HAP-1 (cell line): Measurements from ENCODE around the gene ABAT.
"Not testable (repeated sequence)": the region's sequence is repeated elsewhere in the genome, so short reads cannot be mapped to it uniquely, and the experiment has no call there.

Experiments used
- DNase-seq, 2 experiments: peaks; one replicate each; pipeline ENCODE4 v3.0.0-alpha.2; 2016 to 2020; ENCODE audit warnings: low spot score in 2 of 2
- H3K27me3 ChIP-seq: fragments of 250-450 bp; sonication (Bioruptor Pico); 2 replicates; pipeline ENCODE4 v1.5.1; 2020; ENCODE audit warnings: low read depth, mild to moderate bottlenecking, moderate library complexity
- H3K36me3 ChIP-seq: fragments of 250-450 bp; sonication (Bioruptor Pico); replicated peaks from 2 replicates; pipeline ENCODE4 v1.5.1; 2020; ENCODE audit warnings: mild to moderate bottlenecking
- H3K4me1 ChIP-seq: fragments of 250-450 bp; sonication (Bioruptor Pico); 2 replicates; pipeline ENCODE4 v1.5.1; 2020; ENCODE audit warnings: mild to moderate bottlenecking
- H3K4me3 ChIP-seq: fragments of 250-450 bp; sonication (Bioruptor Pico); 2 replicates; pipeline ENCODE4 v1.5.1; 2020; ENCODE audit warnings: mild to moderate bottlenecking, moderate library complexity
- H3K9me3 ChIP-seq: fragments of 250-450 bp; sonication (Bioruptor Pico); 2 replicates; pipeline ENCODE4 v1.5.1; 2020; ENCODE audit warnings: mild to moderate bottlenecking, moderate library complexity
- in situ Hi-C: fragments of 300-500 bp; cut with MboI; formaldehyde crosslinking; loops from 3 replicates; pipeline ENCODE4 v1.14.3; 2020; ENCODE audit warnings: low sequenced_read_pairs, inconsistent platforms, mixed read lengths

Gene ABAT

DNA sequence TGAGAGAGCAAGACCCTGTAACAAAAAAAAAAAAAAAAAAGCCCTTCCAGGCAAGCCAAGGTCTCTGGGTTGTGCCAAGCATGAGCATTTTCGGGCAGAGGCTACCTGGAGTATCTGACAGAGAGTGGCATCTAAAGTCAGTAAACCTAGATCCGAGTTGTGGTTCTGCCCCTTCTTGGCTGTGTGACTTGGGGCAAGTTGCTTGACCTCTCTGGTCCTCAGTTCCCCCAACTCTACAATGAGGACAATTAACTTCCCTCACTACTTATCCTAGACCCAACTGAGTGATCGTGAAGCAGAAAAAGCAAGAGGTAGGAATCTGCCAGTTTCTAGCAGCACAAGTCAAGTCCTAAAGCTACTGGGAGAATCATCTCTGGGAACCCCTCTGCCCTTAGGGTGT is 88.7 kb downstream of the ABAT start:
- in situ Hi-C loops = no loop called here

DNA sequence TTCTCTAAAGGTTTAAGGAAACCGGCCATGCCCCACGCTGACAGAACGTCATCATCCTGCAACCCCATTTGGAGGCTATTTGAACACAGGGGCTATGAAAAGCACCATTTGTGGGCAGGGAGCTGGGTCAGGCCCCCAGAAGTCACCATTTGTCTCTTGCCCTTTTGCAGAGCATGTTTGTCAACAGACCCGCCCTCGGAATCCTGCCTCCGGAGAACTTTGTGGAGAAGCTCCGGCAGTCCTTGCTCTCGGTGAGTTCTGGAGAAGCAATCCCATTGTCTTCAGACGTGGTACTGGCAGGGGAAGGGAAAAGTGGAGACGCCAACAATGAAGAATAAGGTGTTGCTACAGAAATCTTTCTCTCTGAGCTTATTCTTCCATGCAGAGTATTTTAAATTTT is 89.5 kb downstream of the ABAT start:
- Histone ChIP-seq H3K9me3 (no peaks in the 10 kb centered on the region), H3K36me3 (no peaks in the 10 kb centered on the region), H3K4me1 (peaks cover 8% of the 10 kb centered on the region), H3K27me3 (no peaks in the 10 kb centered on the region), H3K4me3 (no peak overlapping the region)
- in situ Hi-C loops = no loop called here
- peak in 1 of 2 experiments; percentile 59 for DNase-seq

More for the DNA sequence above, 88.7 kb downstream of the ABAT start:
- Histone ChIP-seq H3K9me3 (no peaks in the 10 kb centered on the region), H3K27me3 (no peaks in the 10 kb centered on the region), H3K36me3 (no peaks in the 10 kb centered on the region), H3K4me3 (no peak overlapping the region), H3K4me1 (peaks cover 8% of the 10 kb centered on the region)
- no peak for DNase-seq

DNA sequence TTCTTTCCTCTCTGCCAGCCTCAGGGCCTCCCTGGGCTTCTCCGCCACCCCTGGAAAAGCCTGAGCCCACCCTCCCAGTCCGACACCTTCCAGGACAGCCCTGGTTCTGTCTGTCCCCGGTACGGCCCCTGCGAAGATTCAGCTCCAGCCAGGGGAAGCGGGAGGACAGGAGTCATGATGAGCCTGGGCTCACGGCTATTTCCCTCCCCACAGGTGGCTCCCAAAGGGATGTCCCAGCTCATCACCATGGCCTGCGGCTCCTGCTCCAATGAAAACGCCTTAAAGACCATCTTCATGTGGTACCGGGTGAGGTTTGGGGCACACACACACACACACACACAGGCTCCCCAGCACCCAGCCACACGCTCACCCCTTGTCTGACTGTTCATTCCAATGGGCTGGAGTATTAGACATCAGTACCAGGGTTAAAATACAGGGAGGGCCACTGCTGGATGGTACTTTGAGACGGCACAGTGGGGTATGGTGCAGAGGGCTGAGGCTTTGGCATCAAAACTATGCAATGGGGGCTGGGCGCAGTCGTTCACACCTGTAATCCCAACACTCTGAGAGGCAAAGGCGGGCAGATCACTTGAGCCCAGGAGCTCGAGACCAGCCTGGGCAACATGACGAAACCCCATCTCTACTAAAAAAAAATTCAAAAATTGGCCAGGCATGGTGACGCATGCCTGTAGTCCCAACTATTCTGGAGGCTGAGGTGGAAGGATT is 90.3 kb downstream of the ABAT start:
- Histone ChIP-seq H3K4me1 (peaks cover 8% of the 10 kb centered on the region), H3K27me3 (no peaks in the 10 kb centered on the region), H3K4me3 (no peak overlapping the region), H3K36me3 (no peaks in the 10 kb centered on the region), H3K9me3 (no peaks in the 10 kb centered on the region)
- in situ Hi-C loops = no loop called here
- no peak for DNase-seq

DNA sequence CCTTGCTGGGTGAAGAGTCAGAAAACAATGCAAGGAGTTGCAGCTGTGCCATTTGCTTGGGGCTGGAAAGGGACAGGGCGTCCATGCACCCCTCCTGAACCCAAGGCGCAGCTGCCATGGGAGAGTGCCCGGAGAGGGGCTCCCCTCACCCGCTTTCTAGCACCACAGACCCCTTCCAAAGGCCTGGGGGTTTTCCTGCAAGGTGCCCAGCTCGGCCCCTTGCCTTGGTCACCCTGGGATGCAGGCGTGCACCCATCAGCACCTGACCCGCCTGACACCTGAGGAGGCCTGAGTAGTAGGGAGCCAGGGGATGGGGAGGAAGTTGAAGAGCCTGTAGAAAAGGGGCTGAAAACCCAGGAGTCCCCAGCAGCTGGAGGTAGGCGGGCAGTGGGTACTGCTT is 92.8 kb downstream of the ABAT start:
- H3K9me3 ChIP-seq = no peaks in the 10 kb centered on the region
- H3K36me3 ChIP-seq = no peaks in the 10 kb centered on the region
- H3K4me3 ChIP-seq = no peak overlapping the region
- peaks cover 8% of the 10 kb centered on the region for H3K4me1 ChIP-seq
- no peaks in the 10 kb centered on the region for H3K27me3 ChIP-seq
- no peak for DNase-seq
- in situ Hi-C loops = no loop called here

DNA sequence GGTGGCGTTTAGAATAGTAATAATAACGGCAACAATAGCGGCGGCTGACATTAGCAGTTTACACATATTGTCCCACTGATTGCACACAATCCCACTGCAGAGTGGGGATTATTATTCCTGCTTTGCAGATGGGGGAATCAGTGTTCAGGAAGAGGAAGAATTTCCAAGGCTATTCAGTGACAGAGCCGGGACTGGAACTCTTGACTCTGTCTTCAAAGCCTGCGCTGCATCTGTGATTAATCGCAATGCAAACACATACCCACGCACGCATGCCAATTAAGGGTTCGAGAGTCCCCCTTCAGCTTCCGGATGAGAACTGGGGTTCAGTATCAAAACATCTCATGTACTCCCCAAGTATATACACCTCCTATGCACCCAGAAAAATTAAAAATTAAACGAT is 93.9 kb downstream of the ABAT start:
- Histone ChIP-seq H3K36me3 (no peaks in the 10 kb centered on the region), H3K4me1 (peaks cover 8% of the 10 kb centered on the region), H3K4me3 (no peak overlapping the region), H3K27me3 (no peaks in the 10 kb centered on the region), H3K9me3 (no peaks in the 10 kb centered on the region)
- in situ Hi-C loops = no loop called here
- no peak for DNase-seq

DNA sequence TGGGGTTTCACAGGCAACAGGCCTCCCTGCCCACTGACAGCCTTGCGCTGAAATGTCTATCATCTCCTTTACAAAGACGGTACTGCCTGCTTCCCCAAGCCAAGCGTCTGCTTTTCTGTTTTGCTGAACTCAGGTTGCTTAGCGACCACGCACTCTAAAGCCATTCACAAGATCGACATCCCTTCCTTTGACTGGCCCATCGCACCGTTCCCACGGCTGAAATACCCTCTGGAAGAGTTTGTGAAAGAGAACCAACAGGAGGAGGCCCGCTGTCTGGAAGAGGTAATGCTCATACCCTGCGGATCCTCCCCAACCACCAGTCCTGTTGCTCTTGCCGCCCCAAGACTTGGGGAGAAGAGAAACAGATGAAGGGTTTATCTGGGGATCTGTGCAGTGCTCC is 94.3 kb downstream of the ABAT start:
- no peaks in the 10 kb centered on the region for H3K9me3 ChIP-seq

DNA sequence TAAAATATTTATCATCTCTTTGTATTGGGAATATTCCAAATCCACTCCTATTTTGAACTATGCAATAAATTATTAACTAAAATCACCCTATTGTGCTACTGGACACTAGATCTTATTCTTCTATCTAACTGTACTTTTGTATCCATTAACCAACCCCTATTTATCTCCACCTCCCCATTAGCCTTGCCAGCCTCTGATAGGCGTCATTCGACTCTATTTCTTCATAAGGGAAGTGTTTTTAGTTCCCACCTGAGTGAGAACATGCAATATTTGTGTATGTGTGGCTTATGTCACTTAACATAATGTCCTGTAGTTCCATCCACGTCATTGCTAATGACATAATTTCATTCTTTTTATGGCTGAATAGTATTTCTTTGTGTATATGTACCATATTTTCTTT is 99.1 kb downstream of the ABAT start:
- in situ Hi-C loops = no loop called here
- no peak overlapping the region for H3K4me3 ChIP-seq
- no peaks in the 10 kb centered on the region for H3K27me3 ChIP-seq
- H3K4me1 ChIP-seq = no peaks in the 10 kb centered on the region
- DNase-seq = no peak
- no peaks in the 10 kb centered on the region for H3K9me3 ChIP-seq
- H3K36me3 ChIP-seq = no peaks in the 10 kb centered on the region

More for the DNA sequence above, 94.3 kb downstream of the ABAT start:
- Histone ChIP-seq H3K36me3 (no peaks in the 10 kb centered on the region), H3K4me1 (peaks cover 7% of the 10 kb centered on the region), H3K27me3 (no peaks in the 10 kb centered on the region), H3K4me3 (no peak overlapping the region)
- in situ Hi-C loops = no loop called here
- peak in 1 of 2 experiments; percentile 18 for DNase-seq

DNA sequence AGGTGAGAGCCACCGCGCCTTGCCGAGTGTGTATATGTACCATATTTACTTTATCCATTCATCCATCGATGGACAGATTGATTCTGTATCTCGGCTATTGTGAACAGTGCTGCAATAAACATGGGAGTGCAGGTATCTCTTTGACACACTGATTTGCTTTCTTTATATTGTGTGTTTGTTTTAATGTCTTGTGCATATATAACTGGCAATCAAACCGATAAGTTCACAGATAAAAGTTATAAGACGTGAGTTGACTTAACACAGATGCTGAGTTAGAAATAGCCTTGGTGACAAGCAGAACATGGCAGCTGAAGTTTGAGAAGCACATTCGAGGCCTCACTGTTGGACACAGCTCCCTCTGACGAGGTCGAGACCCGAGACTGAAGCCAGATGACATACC is 99.8 kb downstream of the ABAT start:
- Histone ChIP-seq H3K9me3 (no peaks in the 10 kb centered on the region), H3K36me3 (no peaks in the 10 kb centered on the region), H3K4me3 (no peak overlapping the region), H3K4me1 (no peaks in the 10 kb centered on the region), H3K27me3 (no peaks in the 10 kb centered on the region)
- no peak for DNase-seq
- in situ Hi-C loops = no loop called here

DNA sequence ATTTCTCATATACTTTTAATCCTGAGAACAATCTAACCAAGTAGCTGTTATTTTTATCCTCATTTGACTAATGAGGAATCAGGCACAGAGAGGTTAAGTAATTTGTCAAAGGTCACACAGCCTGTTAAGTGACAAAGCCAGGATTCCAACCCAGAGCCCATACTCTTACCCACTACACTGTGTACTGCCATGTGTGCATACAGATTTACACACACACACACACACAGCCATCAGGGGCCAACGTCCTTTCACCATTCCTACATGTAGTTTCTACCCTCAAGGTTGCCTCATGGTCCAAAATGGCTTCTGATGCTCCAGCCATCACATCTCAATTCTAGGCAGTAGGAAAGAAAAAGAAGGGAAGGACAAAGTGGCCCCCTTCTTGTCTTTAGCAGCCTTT is 100.9 kb downstream of the ABAT start:
- Histone ChIP-seq H3K36me3 (no peaks in the 10 kb centered on the region), H3K9me3 (no peaks in the 10 kb centered on the region), H3K4me3 (no peak overlapping the region), H3K4me1 (no peaks in the 10 kb centered on the region), H3K27me3 (no peaks in the 10 kb centered on the region)
- no peak for DNase-seq
- in situ Hi-C loops = no loop called here

DNA sequence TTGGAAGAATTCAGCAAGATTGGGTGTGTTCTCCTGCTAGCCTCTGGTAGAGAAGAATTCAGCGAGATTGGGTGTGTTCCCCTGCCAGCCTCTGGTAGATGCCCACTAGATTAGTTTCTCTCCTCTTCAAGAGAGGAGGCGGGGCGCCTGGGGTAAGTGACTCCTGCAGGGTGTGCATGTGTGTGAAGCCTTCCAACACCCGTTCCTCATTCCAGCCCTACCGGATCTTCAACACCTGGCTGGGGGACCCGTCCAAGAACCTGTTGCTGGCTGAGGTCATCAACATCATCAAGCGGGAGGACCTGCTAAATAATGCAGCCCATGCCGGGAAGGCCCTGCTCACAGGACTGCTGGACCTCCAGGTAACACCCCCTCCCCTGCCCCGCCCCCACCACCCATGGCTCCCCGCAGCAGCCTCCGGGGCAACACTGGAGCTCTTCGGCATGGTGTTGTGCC is 101.7 kb downstream of the ABAT start:
- H3K4me1 ChIP-seq = no peaks in the 10 kb centered on the region

DNA sequence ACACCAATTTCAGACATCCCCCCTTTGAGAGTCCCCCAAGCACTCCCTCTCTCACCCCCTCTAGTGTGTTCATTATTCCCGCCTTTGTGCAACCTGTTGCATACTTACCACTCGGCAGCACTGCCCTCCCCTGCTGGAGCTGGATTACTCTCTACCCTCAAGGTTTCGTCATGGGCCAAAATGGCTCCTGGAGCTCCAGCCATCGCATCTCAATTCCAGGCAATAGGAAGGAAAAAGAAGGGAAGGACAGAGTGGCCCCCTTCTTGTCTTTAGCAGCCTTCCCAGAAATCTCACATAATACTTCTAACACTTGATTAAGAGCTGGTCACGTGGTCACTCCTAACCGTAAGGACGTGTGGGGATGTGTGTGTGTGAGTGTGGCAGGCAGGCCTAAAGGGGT is 102.8 kb downstream of the ABAT start:
- in situ Hi-C loops = no loop called here
- no peaks in the 10 kb centered on the region for H3K27me3 ChIP-seq
- H3K36me3 ChIP-seq = no peaks in the 10 kb centered on the region
- DNase-seq = no peak
- H3K9me3 ChIP-seq = no peaks in the 10 kb centered on the region
- H3K4me3 ChIP-seq = no peak overlapping the region
- no peaks in the 10 kb centered on the region for H3K4me1 ChIP-seq

More for the DNA sequence above, 101.7 kb downstream of the ABAT start:
- DNase-seq = no peak
- Histone ChIP-seq H3K36me3 (no peaks in the 10 kb centered on the region), H3K27me3 (no peaks in the 10 kb centered on the region), H3K4me3 (no peak overlapping the region), H3K9me3 (no peaks in the 10 kb centered on the region)
- in situ Hi-C loops = no loop called here

DNA sequence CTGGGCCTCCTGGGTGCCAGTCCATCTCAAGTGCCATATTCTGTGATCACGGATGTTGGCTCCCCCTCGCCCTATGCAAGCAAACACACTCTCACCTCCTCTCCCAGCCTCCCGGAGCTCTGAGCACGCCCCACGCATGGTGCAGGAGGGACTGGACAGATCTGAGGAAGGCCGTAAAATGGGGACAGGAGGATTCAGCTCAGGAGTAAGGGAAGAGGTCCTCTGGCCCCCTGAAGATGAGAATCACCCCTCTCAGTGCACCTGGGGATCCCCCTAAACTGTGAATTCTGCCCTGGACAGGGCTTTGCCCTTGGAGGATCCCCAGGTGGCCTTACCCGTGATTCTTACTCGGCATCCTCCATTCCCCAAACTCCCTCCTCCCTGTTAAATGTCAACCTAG is 107.4 kb downstream of the ABAT start:
- DNase-seq = no peak
- Histone ChIP-seq H3K27me3 (0 out of 2 replicates have a peak, but pooled peaks cover 3% of the 10 kb centered on the region), H3K4me1 (no peaks in the 10 kb centered on the region), H3K9me3 (no peaks in the 10 kb centered on the region), H3K36me3 (no peaks in the 10 kb centered on the region), H3K4me3 (no peak overlapping the region)
- in situ Hi-C loops = no loop called here

DNA sequence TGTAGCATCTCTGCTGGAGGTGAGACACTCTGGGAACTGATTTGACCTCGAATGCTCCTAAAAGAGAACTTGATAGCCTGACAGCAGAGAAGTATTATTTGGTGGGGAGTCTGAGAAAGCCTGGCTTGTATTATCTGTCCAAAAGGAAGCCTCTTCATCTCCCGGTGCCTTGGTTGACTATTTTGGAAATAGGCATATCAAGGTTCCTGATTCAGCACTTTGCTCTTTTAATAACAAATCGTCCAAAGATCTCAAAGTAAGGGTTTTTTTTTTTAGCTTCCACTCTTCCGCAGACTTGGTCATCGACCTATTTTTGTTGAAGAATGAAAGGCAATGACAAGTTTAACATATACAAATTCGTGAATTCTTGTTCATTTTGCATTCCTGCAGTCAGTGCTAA is 108.3 kb downstream of the ABAT start:
- in situ Hi-C loops = no loop called here
- no peak for DNase-seq
- Histone ChIP-seq H3K4me3 (no peak overlapping the region), H3K36me3 (no peaks in the 10 kb centered on the region), H3K4me1 (no peaks in the 10 kb centered on the region), H3K9me3 (no peaks in the 10 kb centered on the region), H3K27me3 (0 out of 2 replicates have a peak, but pooled peaks cover 3% of the 10 kb centered on the region)

DNA sequence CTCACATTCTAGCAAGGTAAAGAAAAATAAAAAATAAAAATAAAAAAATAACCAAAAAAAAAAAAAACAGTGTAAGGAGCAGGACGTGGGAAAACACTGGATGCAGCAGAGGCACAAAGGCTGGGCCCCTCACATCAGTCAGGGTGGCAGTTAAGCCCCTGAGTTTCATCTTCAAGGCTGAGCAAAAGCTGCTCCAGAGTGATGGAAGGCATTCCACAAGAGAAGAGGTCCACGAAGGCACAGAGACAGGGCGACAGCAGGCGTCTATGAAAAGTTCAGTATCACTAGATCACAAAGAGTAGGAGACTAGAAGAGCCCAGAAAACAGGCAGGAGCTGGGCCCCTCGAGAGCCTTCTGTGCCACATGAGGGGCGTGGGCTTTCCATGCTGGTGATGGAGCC is 111.0 kb downstream of the ABAT start:
- no peak for DNase-seq
- H3K27me3 ChIP-seq = 0 out of 2 replicates have a peak, but pooled peaks cover 3% of the 10 kb centered on the region
- H3K4me1 ChIP-seq = no peaks in the 10 kb centered on the region
- H3K4me3 ChIP-seq = no peak overlapping the region
- in situ Hi-C loops = no loop called here
- no peaks in the 10 kb centered on the region for H3K36me3 ChIP-seq
- no peaks in the 10 kb centered on the region for H3K9me3 ChIP-seq

DNA sequence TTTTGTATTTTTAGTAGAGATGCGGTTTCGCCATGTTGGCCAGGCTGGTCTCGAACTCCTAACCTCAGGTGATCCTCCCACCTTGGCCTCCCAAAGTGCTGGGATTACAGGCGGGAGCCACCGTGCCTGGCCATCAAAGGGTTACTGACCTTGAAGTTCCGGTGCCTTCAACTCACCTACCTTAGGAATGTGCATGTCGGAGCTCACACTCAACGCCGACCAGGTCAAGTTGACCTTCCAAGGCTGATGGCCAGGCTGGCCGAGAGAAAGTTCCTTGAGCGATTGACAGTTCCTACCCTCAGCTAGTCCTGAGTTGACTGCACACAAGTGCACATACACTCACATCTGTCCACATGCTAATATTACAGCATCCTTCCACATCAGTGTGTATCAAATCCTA is 111.9 kb downstream of the ABAT start:
- H3K36me3 ChIP-seq, in situ Hi-C loops, H3K4me3 ChIP-seq, H3K27me3 ChIP-seq, H3K9me3 ChIP-seq, H3K4me1 ChIP-seq, DNase-seq: not testable (repeated sequence)
